ENCODE measurements around the gene SERPINF2.

SERPINF2 gene

DNA sequence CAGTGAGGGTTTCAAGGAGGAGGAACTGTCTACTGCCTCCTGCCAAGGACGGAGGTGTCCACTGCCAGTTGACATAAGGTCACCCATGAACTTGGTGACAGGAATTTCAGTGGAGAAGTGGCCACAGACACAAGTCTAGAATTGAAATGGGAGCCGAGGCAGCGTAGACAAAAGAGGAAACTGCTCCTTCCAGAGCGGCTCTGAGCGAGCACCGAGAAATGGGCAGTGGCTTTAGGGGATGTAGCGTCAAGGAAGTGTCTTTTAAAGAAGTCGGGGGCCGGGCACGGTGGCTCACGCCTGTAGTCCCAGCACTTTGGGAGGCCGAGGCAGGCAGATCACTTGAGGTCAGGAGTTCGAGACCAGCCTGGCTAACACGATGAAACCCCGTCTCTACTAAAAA is 16.1 kb downstream of the SERPINF2 start:
- Histone ChIP-seq H3K36me3 (ENCODE audit: insufficient read depth, low read length) (no peaks in the 10 kb centered on the region), H3K4me1 (ENCODE audit: insufficient read depth, low read length) (peaks cover 14% of the 10 kb centered on the region), H3K4me2 (ENCODE audit: insufficient read depth, low read length) (no peak overlapping the region), H4K20me1 (ENCODE audit: insufficient read depth, low read length) (no peaks in the 10 kb centered on the region), H3K27me3 (ENCODE audit: insufficient read depth, low read length, poor library complexity) (no peaks in the 10 kb centered on the region), H3K9ac (ENCODE audit: low read depth, low read length) (no peak overlapping the region), H3K27ac (ENCODE audit: low read length) (no peak overlapping the region), H2AFZ (ENCODE audit: low read depth, low read length) (no peak overlapping the region), H3K9me3 (ENCODE audit: insufficient read depth, low read length, severe bottlenecking) (no peaks in the 10 kb centered on the region), H3K4me3 (ENCODE audit: low read depth in 1 of 2, low read length in 2 of 2) (no peak overlapping the region), H3K79me2 (ENCODE audit: insufficient read depth, low read length) (no peaks in the 10 kb centered on the region)
- DNase-seq: no peak
- TF ChIP-seq CTCF (IDR thresholded peaks at IDR 0.05; ENCODE audit: borderline replicate concordance, extremely low read depth, low read length, poor library complexity, severe bottlenecking) (no peak), EZH2 (IDR thresholded peaks at IDR 0.05; ENCODE audit: borderline replicate concordance, low read depth, low read length, severe bottlenecking) (no peak)
- ATAC-seq (ENCODE audit: insufficient read depth, low read depth): no peak

- H3K9me3 ChIP-seq (ENCODE audit: insufficient read depth, low read length, severe bottlenecking): no peaks in the 10 kb centered on the region
- no peaks in the 10 kb centered on the region for H3K79me2 ChIP-seq (ENCODE audit: insufficient read depth, low read length)
- H3K4me3 ChIP-seq (ENCODE audit: low read depth in 1 of 2, low read length in 2 of 2): no peak overlapping the region
- peaks cover 22% of the 10 kb centered on the region for H3K4me1 ChIP-seq (ENCODE audit: insufficient read depth, low read length)
- no peaks in the 10 kb centered on the region for H4K20me1 ChIP-seq (ENCODE audit: insufficient read depth, low read length)
- no peak overlapping the region for H3K9ac ChIP-seq (ENCODE audit: low read depth, low read length)
- no peaks in the 10 kb centered on the region for H3K27me3 ChIP-seq (ENCODE audit: insufficient read depth, low read length, poor library complexity)
- H3K36me3 ChIP-seq (ENCODE audit: insufficient read depth, low read length): no peaks in the 10 kb centered on the region
- DNase-seq (no peak), ATAC-seq (ENCODE audit: insufficient read depth, low read depth) (no peak)
- no peak overlapping the region for H3K27ac ChIP-seq (ENCODE audit: low read length)
- H2AFZ ChIP-seq (ENCODE audit: low read depth, low read length): no peak overlapping the region
- no peak overlapping the region for H3K4me2 ChIP-seq (ENCODE audit: insufficient read depth, low read length)
- TF ChIP-seq CTCF (IDR thresholded peaks at IDR 0.05; ENCODE audit: borderline replicate concordance, extremely low read depth, low read length, poor library complexity, severe bottlenecking) (no peak), EZH2 (IDR thresholded peaks at IDR 0.05; ENCODE audit: borderline replicate concordance, low read depth, low read length, severe bottlenecking) (no peak)
These were observed 16.9 kb downstream of the SERPINF2 start for GRCh38 chr17:1759529-1759928.

DNA sequence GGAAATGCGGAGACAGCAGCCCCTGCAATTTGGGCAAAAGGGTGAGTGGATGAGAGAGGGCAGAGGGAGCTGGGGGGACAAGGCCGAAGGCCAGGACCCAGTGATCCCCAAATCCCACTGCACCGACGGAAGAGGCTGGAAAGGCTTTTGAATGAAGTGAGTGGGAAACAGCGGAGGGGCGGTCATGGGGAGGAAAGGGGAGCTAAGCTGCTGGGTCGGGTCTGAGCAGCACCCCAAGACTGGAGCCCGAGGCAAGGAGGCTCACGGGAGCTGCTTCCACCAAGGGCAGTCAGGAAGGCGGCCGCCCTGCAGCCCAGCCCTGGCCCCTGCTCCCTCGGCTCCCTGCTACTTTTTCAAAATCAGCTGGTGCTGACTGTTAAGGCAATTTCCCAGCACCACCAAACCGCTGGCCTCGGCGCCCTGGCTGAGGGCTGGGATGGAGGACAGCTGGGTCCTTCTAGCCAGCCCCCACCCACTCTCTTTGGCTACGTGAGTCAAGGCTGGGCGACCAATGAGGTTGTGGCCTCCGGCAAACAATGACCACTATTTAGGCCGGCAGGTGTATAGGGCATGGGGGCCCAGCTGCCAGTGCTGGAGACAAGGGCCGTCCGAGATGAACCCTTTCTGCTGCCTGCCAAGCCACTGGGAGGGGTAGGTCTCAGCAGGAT is 19.7 kb downstream of the SERPINF2 start:
- Histone ChIP-seq H3K4me3 (ENCODE audit: low read depth in 1 of 2, low read length in 2 of 2) (no peak overlapping the region), H4K20me1 (ENCODE audit: insufficient read depth, low read length) (no peaks in the 10 kb centered on the region), H3K9ac (ENCODE audit: low read depth, low read length) (no peak overlapping the region), H3K4me1 (ENCODE audit: insufficient read depth, low read length) (peaks cover 27% of the 10 kb centered on the region), H3K79me2 (ENCODE audit: insufficient read depth, low read length) (no peaks in the 10 kb centered on the region), H3K27me3 (ENCODE audit: insufficient read depth, low read length, poor library complexity) (no peaks in the 10 kb centered on the region), H2AFZ (ENCODE audit: low read depth, low read length) (no peak overlapping the region), H3K27ac (ENCODE audit: low read length) (no peak overlapping the region), H3K4me2 (ENCODE audit: insufficient read depth, low read length) (no peak overlapping the region), H3K36me3 (ENCODE audit: insufficient read depth, low read length) (no peaks in the 10 kb centered on the region), H3K9me3 (ENCODE audit: insufficient read depth, low read length, severe bottlenecking) (no peaks in the 10 kb centered on the region)
- no peak for TF ChIP-seq CTCF (IDR thresholded peaks at IDR 0.05; ENCODE audit: borderline replicate concordance, extremely low read depth, low read length, poor library complexity, severe bottlenecking)
- no peak for TF ChIP-seq EZH2 (IDR thresholded peaks at IDR 0.05; ENCODE audit: borderline replicate concordance, low read depth, low read length, severe bottlenecking)
- no peak for ATAC-seq (ENCODE audit: insufficient read depth, low read depth)
- no peak for DNase-seq

Measured in DND-41 (cell line).